UCSD-AML1 (cell line): ENCODE data around the gene CYS1.
"Not testable (repeated sequence)": the region's sequence is repeated elsewhere in the genome, so short reads cannot be mapped to it uniquely, and the experiment has no call there.

Source experiments
- DNase-seq: peaks from one replicate; lab custom pipeline; 2025; ENCODE audit not compliant: unreplicated experiment; lab: John Stamatoyannopoulos, UW

CYS1 gene

DNA sequence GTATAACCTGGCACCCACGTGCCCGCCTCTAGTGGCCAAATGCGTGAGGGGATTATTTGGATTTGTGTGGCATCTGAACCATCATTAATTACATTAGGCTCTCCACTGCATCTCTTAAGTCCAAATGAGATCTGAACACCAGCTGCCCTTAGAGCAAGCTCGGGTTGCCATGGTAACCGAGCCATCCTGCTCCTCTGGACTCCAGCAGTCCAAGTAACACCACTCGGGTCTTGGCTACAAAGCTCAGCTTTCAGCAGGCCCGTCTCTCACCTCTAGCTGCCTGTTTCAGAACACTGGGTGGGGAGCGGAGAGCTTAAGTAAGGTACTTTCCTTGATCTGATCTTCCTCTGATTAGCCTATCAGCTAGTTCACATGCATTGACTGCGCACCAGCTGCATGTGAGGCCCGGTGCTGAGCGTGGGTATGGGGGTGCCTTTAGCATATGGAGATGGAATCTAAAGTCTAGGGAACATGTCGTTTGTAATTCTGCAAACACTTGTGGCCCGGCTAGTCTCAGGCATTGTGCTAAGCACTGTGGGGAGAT, 14.1 kb upstream of the CYS1 start:
- DNase-seq, result no peak

DNA sequence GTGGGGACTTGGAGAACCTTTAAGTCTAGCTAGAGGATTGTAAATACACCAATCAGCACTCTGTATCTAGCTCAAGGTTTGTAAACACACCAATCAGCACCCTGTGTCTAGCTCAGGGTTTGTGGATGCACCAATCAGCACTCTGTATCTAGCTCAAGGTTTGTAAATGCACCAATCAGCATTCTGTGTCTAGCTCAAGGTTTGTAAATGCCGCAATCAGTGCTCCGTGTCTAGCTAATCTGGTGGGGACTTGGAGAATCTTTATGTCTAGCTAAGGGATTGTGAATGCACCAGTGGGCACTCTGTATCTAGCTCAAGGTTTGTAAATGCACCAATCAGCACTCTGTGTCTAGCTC, 11.7 kb upstream of the CYS1 start:
- DNase-seq, result not testable (repeated sequence)

DNA sequence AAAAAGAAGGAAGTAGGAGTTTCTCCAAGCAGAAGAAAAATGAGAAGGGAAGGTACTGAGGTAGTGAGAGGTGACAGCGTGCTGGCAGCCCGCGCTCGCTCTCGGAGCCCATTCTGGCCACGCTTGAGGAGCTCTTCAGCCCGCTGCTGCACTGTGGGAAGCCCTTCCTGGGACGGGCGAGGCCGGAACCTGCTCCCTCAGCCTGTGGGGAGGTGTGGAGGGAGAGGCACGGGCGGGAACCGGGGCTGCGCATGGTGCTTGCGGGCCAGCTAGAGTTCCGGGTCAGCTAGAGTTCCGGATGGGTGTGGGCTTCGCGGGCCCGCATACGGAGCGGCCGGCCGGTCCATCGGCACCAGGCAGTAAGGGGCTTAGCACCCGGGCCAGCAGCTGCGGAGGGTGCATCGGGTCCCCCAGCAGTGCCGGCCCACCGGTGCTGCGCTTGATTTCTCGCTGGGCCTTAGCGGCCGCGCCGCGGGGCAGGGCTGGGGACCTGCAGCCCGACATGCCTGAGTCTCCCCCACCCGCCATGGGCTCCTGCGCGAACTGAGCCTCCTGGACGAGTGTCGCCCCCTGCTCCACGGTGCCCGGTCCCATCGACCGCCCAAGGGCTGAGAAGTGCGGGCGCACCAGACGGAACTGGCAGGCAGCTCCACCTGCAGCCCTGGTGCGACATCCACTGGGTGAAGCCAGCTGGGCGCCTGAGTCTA, 11.1 kb upstream of the CYS1 start:
- DNase-seq, result no peak

DNA sequence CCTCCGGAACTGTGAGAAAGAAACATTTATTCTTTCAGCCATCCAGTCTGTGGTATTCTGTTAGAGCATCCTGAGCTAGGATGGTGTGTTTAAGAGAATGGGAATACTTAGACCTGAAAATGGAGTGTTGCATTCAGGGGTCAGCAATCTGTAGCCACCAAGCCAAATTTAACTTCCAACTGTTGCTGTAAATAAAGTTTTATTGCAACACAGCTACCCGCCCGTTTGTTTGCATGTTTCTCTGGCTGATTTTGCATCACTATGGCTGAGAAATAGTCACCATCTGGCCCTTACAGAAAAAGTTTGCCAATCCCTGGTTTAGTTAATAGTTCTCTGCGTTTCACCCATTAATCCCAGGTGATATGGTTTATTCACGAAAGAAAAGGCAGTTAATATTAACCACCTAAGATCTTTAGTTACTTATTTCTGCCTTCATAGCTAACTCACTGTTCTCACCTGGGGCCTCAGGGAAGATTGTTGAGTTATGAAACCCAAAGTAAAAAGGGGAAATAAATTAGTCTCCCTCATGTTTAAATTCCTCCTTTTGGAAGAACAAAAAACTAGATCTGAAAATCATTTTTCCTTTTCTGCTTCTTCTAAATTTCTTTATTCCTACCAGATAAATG, 9.5 kb upstream of the CYS1 start:
- no peak for DNase-seq

DNA sequence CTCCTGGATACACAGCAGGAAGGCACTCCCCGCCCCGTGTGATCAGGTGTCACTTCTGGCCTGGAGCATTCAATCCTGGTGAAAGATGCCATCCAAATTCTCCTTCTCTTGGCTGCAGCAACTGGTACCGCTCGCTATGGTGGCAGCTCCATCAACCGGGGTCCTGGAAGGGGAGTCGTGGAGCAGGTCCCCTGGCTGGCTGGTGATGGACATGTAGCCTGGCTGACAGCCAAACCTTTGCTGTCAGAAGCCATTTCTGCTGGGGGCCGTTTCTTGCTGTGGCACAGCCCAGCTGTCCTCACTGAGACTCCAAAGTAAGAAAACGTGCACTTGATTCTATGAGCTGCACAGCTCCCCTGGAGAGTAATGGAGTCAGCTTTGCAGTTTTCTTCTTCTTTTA, 7.1 kb upstream of the CYS1 start:
- DNase-seq, result no peak

DNA sequence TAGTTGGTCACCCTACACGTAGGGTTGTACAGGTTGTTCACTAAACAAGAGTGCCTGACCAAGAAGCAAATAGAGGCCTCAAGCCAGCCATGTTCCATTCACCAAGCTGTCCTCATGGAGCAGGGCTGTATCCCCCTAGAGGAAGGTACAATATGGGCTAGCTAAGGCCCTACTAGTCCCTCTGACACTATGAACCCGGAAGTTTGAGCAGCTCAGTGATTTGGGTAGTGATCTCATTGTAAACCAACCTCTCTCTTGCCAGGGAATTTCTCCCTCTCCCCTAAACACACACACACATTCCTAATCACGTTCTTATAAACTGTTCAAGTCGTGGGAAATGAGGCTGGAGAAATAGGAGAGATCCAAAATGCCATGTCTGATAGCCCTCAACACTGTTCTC, 6.7 kb upstream of the CYS1 start:
- no peak for DNase-seq

DNA sequence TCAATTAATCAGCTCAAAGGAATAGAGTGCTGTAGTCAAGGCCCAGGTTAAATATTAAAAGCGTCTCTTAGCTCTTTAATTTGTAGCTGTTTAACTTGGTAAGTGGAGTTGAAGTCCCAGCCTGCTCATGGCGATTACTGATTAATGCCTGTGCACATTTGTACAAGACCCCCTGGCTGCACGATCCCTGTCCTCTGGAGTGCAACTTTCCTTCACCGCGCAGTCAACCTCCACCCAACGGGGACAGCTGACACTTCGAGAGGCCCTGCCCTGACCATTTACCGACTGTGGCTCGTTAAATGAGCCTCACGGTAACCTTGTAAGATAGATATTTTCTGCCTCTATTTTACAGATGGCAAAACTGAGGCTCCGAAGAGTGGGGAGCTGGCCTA, 5.5 kb upstream of the CYS1 start:
- DNase-seq, result no peak

DNA sequence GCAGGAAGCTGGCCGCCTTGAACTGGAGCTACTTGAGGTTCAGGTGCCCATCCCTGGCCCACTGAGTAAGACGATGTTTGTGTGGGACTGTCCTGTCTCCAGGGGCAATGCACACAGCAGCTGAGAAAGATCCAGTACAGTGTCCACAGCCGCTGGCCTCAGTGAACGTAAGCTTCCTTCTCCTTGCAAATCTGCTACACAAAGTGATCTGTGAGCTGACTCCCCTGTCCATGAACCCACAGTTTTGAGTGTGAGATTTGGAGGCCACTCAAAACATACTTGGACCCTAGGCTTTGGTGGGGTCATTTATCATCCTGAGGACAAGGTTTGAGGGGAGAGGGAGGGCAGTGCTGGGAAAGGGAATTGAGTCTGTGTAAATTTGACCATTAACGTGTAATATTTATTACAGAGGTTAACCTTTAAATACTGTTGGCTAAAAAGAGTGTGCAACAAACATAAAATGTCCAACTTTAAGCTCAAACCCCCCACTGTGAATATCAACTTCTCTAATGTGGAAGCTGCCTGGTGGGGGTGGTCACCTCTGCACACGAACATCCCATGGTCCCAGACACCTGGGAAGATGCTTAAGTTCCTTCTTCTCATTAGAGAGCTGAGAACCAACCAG, 4.9 kb upstream of the CYS1 start:
- no peak for DNase-seq

DNA sequence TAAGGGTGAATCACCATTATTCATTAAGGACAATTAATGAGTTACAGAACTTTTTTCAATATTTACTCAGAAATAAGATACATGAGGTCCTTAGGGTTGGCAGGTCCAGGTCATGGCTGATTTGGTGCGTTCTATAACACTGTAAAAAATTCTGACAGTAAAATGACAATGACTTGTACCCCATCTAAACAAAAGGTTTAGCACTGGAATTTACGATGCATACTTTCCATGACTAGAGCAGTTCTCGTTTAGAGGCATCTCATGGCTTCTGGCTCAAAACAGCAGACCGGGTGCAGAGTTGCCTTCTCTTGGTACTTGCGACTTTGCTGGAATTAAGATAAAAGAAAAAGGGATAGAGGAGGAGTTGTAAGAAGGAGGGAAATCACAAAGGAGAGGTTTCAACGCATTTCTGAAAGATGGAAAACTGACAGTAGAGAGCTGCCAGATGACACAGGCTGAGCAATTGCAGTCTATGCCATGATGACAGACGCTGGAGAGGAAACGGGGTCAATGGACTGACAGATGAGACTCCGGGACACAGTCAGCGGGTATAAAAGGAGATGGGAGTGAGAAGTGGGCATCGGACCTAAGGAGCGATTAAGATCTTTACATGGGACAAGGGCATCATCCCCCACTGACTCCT, 4.1 kb upstream of the CYS1 start:
- no peak for DNase-seq

DNA sequence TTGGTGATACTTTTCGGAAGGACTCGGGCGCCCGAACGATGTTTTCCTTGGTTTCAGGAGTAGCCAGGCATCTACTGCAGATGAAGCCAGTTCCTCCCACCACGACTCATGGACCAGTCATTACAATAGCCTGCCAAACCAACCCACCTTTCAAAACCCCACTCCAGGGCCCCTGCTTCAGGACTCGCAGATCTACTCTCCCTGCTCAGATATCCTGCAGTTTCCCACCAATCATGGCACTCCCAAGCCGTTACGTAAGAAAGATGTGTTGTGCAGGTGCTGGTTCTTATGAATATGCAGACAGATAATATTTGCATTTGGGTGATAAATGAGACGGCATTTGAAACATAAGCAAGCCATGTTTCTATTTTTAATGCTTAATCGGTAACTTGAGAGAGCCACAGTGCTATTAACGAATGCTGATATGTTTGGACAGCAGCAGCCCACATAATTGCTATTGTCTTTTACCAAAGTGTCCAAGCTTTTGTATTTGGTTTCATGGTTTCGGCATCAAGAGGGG, 3.5 kb upstream of the CYS1 start:
- DNase-seq, result no peak

DNA sequence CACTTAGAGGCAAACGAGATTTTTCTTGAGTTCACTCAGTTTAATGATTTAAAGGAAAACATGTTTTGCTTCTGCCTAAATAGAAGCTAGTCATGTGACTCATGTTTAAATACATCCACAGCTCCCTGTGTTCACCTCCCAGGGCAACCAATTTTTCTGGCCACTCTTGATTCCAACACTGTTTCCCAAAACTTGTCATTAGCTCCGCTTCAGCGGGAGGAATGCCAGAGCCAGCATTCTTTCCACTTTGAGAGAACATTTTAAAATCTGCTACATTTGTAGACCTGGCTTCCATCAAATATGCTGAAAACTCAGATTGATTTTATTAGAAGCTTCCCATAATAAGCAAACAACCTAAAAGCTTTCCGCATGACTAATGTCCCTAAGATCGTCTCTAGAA, 2.8 kb upstream of the CYS1 start:
- DNase-seq, result no peak

DNA sequence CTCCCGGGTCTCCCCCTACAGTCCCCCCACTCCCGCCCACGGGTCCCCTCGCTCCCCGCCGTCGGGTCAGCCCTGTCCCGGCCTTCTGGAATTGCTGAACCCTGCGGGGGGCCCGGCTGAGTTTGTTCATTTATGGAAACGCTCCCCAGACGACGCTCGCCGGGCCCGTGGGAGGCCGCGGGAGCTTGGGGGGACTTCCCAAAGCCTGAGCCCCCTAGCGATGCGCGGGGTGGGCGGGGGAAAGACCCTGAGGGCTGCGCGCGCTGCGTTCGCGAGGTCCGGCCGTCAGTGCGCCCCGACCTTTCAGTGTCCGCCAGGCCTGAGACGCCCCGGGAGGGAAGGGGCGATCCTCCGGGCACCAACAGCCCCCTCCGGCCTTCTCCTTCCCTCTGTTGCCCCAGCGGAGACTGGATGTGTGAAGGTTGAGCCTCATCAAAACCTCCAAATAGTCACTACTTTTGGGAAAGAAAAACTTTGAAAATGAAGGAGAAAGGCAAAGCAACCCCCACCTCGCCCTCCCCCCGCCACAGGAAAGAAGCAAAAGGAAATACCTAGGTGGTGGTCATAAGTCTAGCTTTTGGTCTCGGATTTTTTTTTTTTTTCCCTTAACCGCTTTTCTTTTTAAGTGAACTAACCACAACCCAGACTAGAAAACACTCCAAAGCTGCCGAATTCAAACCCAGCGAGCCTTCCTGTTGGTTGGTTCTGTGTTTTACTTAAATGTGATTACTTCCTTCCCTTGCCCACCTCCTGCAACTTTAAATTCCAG, 509 bp upstream of the CYS1 start:
- DNase-seq, result no peak

DNA sequence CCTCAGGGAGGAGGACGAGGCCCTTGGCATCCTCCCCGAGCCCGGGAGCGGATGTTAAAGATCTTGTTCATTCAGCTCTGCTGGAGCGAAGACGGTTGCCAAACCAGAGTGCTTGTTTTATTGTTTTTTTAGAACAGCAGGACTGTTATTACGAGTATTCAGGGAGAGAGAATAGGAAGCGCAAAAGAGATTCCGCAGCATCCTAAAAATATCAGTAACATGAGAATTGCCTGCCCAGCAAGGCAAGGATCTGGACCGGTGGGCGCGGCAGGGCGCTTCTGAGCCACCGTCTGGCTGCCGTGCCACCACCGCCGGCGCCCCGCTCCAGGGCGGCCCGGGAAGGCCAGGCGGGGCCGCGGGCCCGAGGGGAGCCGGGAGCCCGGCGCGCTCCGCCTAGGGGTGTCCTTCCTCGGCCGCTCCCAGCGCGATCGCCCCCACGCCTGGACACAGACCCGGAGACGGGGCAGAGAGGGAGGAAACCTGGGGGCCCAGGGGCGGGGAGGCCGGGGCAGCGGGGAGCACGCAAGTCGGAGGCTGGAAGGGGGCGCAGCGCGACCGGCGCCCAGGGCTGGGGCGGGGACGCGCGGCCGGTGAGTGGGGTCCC, 843 bp downstream of the CYS1 start:
- DNase-seq, result no peak

DNA sequence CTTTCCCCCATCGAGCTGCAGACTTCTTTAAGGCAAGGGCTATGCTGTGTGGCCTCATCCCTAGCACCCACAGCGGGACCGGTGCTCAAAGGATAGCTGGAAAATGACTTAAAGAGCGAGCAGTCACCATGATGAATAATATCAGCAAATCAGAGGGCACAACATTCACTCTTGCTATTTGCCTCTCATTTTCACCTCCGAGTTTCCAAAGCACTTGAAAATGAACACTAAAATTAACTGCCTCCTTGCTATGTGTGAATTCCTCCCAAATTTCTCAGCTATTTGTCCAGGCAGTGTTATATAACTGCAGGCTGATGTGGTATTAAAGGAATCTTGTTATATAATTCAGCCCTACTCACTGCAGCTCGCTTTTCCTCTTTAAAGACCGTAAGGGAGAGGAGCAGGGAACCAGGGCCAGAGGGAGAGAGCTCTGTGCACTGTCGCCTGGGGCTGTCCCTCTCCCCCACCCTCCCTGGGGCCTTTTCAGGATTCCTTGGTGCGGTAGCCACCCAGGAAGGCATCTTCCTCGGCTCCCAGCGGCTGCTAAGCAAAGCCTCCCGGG, 1.4 kb downstream of the CYS1 start:
- no peak for DNase-seq

DNA sequence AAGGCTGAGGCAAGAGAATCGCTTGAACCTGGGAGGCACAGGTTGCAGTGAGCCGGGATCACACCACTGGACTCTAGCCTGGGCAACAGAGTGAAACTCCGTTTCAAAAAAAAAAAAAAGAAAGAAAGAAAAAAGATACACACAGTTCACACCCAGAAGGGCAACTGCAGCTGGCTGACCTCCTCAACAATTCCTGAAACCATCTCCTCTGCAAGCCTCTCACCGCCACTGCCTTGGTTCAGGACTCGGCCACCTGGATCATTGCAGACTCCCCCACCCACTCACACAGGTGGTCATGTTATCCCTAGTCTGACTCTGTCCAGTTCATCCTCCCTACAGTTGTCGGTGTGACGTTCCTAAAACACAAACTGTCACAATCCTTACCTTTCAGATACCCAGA, 2.2 kb downstream of the CYS1 start:
- no peak for DNase-seq

DNA sequence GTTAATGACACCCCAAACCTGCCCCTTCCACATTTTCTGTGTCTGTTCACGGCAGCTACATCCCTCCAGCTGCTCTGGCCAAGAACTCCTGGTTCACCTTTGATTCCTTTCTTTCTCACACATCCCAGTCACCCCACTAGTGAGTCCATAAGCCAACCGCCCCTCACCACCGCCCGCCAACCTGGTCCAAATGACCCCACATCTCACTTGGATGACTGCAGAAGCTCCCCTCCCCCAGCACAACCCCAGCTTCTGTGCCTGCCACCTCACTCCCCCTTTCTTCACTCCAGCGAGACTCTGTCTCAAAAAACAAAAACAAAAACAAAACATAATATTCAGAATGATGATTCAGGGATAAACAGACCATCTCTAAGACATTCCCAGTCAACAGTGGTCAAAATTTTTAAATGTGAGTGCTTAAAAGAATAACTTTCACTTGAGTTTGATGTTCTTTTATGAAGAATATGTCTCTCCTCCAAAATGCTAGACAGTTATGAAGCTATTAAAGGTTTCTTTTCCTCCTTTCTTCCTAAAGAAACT, 3.2 kb downstream of the CYS1 start:
- DNase-seq, result no peak

DNA sequence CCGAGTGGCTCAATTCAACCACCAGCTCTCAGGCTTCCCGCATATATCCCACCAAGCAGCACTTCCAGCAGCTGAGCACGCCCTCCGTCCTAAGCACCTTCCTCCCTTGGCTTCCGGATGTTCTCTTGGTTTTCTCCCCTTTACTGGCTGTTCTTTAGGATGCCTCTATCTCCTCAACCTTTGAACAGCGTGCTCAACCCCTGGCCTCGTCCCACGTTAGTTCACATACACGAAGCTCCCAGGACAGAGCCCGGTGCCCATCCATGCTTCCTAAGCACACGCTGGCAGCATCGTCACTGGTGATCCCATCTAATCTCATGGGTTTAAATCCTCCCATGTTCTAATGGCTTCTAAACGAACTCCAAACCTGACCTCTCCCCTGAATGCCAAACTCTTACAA, 3.7 kb downstream of the CYS1 start:
- no peak for DNase-seq

DNA sequence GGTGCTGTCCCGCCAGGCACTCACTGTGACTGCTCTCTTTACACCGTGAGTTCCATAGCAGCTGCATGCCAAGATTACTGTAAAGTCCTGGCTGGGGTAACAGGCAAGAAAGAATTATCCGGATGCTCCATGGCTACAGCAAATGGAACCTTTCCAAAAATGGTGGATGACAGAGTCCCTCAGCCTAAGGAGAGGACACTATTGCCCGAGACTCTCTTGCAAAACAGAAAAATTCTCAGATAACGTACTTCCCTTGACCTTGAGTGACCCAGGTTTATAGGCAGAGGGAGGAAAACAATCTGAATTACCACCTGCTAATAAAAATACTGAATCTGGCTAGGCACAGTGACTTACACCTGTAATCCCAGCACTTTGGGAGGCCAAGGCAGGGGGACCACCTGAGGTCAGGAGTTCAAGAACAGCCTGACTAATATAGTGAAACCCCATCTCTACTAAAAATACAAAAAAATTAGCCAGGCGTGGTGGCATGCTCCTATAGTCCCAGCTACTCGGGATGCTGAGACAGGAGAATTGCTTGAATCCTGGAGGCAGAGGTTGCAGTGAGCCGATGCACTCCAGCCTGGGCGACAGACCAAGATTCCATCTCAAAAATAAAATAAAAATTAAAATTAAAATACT, 4.5 kb downstream of the CYS1 start:
- no peak for DNase-seq

DNA sequence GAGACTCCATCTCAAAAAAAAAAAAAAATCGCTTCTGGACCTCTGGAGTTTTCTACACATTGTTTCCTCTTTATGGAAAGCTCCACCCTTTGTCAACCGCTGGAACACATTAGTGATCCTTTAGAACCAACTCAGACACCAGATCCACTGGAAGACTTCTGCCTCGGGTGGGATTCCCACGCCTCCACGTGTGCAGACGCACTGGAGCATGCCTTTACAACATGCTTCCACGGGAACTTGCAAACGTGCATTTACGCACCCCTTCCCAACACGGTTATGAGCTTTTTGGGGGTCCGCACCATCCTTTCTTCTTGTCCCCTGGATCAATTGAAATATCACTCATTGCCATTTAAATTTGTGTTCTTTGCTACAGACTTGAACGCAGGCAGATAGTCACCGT, 5.1 kb downstream of the CYS1 start:
- no peak for DNase-seq

DNA sequence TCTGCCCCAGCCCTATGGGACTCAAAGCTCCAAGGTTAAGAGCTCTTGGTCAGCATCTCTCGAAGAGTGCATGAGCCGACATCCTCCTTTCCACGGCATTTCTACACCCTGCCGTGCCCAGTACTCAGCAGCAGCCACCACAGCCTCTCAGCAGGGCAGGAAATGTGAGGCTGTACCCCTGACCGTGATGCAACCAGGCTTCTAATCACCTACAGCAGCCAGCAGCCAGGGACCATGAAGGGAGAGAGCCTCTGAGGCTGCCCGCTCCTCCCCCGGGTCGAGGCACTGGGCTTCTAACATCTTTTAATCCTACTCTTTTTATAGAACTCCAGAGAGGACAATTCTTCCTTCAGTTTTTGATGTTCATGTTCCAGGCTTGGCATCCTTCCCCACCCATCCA, 6.5 kb downstream of the CYS1 start:
- no peak for DNase-seq
